Calu3 (cell line): ENCODE measurements around the gene OVAAL. TPM values are rescaled to one million over a fixed set of nuclear protein-coding genes. Genes with fewer than 3 reads are reported as not detected.

Source experiments
- BruUV-seq: library from RNA; stranded (reverse); fragments of 400-500 nt; replicated peaks from 2 replicates; lab custom pipeline; 2021; lab: Mats Ljungman, UMichigan
- CTCF ChIA-PET: fragments of 300-600 bp; sonication (Branson Sonifier 250); formaldehyde crosslinking; loops from one replicate; lab custom pipeline; 2022; ENCODE audit warnings: antibody characterized with exemption; lab: Charles Lee
- DNase-seq: peaks from one replicate; pipeline ENCODE4 v3.0.0; 2022
- H3K27ac Mint-ChIP-seq: one replicate; pipeline ENCODE4 v1.8.0; 2022; ENCODE audit warnings: mixed read lengths; ENCODE audit not compliant: unreplicated experiment
- H3K27me3 Mint-ChIP-seq: one replicate; pipeline ENCODE4 v1.8.0; 2022; ENCODE audit warnings: mixed read lengths; ENCODE audit not compliant: unreplicated experiment
- H3K36me3 Mint-ChIP-seq: one replicate; pipeline ENCODE4 v1.8.0; 2022; ENCODE audit warnings: mild to moderate bottlenecking, moderate library complexity, mixed read lengths; ENCODE audit not compliant: insufficient read depth, unreplicated experiment
- H3K4me1 Mint-ChIP-seq: one replicate; pipeline ENCODE4 v1.8.0; 2022; ENCODE audit warnings: mild to moderate bottlenecking, low read depth, mixed read lengths; ENCODE audit not compliant: unreplicated experiment
- H3K4me3 Mint-ChIP-seq: one replicate; pipeline ENCODE4 v1.8.0; 2022; ENCODE audit warnings: mild to moderate bottlenecking, low read depth, moderate library complexity, mixed read lengths; ENCODE audit not compliant: unreplicated experiment
- H3K9me3 Mint-ChIP-seq: one replicate; pipeline ENCODE4 v1.8.0; 2022; ENCODE audit warnings: low read depth, mixed read lengths; ENCODE audit not compliant: unreplicated experiment
- intact Hi-C: fragments of 100-400 bp; cut with micrococcal nuclease; formaldehyde crosslinking; loops from one replicate; pipeline ENCODE4 v1.10.0; 2022; ENCODE audit not compliant: unreplicated experiment
- total RNA-seq: library from RNA; stranded (reverse); gene quantifications from 2 replicates; pipeline ENCODE4 v1.2.3, GENCODE V29; 2022
- TF ChIP-seq, protein P1 (sequence below): fragments of 200-600 bp; IDR thresholded peaks from one replicate; pipeline ENCODE4 v1.8.0; 2022; ENCODE audit warnings: antibody characterized with exemption; ENCODE audit not compliant: unreplicated experiment

Gene OVAAL
- total RNA-seq, 1 experiment from 2014 or later, result not detected

DNA sequence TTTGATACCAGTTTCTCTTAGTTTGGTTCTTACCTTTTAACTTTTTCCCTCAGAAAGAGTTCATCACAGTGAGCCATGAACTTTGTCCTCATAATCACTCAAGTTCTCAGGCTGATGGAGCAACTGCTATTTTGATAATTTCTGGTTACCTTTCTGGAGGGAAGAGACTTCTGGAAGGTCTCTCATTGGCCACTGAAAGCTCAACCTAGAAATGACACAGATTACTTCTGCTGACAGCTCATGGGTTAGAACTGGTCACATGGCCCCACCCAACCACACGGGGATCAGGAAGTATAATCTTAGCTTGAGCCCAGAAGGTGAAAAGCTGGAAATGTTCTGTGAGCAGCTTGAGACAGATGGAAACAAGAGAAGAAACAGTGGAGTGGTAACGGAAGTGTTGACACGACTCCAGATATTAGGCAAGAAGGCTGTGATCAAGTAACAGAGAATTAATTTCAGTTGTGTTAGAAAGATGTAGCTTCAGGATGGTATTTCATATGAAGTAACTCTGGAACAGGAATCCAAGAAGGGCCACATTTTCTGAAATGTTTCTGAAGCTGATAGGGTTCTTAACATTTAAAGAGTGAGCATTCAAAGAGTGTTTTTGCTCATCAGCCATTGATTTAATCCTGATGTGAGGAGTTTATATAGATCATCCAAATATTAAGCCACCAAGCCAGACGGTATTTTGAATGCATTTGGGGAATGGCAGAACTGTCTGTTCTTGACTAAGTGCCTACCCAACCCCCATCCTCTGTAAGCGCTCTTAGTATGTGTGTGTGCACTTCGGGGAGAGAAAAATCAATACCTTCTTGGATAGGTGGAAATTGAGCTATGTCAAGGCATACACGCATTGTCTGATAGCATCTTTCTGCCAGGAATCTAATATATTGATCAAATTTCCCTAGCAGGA is 51.1 kb downstream of the OVAAL start:
- no peak for DNase-seq
- peaks cover 24% of the 10 kb centered on the region for H3K4me1 Mint-ChIP-seq
- no peaks in the 10 kb centered on the region for H3K36me3 Mint-ChIP-seq
- no peaks in the 10 kb centered on the region for H3K27me3 Mint-ChIP-seq
- no TSS peak for BruUV-seq
- H3K4me3 Mint-ChIP-seq, result no peak overlapping the region
- H3K9me3 Mint-ChIP-seq, result no peaks in the 10 kb centered on the region
- CTCF ChIA-PET, result interaction anchor here (0.6 to 0.9 kb wide), 2 partner anchors 11 to 18 kb away, joined by 3 read pairs; no protein-coding TSS in a partner anchor
- TF ChIP-seq, protein P1, sequence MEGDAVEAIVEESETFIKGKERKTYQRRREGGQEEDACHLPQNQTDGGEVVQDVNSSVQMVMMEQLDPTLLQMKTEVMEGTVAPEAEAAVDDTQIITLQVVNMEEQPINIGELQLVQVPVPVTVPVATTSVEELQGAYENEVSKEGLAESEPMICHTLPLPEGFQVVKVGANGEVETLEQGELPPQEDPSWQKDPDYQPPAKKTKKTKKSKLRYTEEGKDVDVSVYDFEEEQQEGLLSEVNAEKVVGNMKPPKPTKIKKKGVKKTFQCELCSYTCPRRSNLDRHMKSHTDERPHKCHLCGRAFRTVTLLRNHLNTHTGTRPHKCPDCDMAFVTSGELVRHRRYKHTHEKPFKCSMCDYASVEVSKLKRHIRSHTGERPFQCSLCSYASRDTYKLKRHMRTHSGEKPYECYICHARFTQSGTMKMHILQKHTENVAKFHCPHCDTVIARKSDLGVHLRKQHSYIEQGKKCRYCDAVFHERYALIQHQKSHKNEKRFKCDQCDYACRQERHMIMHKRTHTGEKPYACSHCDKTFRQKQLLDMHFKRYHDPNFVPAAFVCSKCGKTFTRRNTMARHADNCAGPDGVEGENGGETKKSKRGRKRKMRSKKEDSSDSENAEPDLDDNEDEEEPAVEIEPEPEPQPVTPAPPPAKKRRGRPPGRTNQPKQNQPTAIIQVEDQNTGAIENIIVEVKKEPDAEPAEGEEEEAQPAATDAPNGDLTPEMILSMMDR, result no peak
- no peak overlapping the region for H3K27ac Mint-ChIP-seq
- intact Hi-C loops, result no loop called here

DNA sequence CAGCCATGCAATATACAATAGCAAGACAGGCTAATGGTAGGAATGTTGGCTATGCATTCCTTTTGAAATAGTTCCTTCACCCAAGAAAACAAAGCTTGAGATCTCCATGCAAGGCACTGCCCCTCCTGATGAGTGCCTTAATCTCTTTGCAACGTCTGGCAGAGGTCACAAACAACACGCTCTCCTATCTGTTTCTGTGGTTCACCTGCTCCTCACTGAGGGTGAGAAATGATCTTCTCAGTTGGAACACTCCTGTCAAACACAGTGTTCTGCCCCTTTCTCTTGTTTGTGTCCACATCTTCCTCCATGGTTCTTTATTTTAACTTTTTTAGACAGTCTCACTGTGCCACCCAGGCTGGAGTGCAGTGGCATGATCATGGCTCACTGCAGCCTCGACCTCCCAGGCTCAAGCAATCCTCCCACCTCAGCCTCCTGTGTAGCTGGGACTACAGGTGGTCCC is 51.8 kb downstream of the OVAAL start:
- no TSS peak for BruUV-seq
- intact Hi-C loops, result no loop called here
- DNase-seq, result no peak
- Mint-ChIP-seq H3K4me1 (peaks cover 24% of the 10 kb centered on the region), H3K27ac (no peak overlapping the region), H3K27me3 (no peaks in the 10 kb centered on the region), H3K9me3 (no peaks in the 10 kb centered on the region), H3K4me3 (no peak overlapping the region), H3K36me3 (no peaks in the 10 kb centered on the region)
- TF ChIP-seq, protein P1, result no peak
- CTCF ChIA-PET, result no interaction called here

DNA sequence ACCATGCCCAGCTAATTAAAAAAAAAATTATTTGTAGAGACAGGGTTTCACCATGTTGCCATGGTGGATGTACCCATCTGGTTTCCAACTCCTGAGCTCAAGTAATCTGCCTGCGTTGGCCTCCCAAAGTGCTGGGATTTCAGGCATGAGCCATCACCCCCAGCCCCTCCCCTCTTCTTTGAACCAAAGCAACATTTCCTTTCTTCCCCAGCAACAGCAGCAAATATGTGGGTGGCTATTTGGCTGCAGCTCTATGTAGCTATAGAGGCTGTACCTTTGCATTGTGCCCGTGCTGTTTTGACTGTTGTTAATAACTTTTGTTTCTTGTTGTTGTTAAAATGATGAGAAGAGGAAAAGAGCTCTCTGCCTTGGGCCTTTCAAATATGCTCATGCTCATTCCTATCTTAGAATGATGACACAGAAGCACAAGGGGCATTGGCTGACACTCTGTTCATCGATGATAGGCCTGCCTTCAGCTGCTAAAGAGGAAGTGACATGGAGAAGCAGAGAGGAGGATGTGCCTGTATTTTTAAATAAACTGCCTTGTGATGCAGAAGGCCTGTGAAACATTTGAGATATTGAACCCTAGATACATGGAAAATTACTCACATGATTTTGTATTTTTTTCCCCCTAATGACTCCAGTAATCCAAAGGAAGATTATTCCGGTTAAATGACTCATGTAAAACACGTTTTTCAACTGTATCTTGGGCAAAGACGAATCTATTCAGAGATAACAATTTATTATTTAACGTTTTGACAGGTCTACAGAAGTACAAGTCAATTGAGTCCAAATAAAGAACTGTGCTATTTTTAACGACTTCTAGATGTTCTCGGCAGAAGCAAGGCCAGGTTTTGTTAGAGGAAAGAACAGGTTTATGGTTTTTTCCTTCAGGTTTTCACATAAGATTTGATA is 52.5 kb downstream of the OVAAL start:
- TF ChIP-seq, protein P1, result no peak
- peaks cover 24% of the 10 kb centered on the region for H3K4me1 Mint-ChIP-seq
- no peak overlapping the region for H3K4me3 Mint-ChIP-seq
- intact Hi-C loops, result no loop called here
- peak overlapping the region; percentile 62 for H3K27ac Mint-ChIP-seq
- CTCF ChIA-PET, result no interaction called here
- no TSS peak for BruUV-seq
- H3K9me3 Mint-ChIP-seq, result no peaks in the 10 kb centered on the region
- no peaks in the 10 kb centered on the region for H3K27me3 Mint-ChIP-seq
- DNase-seq, result no peak
- no peaks in the 10 kb centered on the region for H3K36me3 Mint-ChIP-seq

DNA sequence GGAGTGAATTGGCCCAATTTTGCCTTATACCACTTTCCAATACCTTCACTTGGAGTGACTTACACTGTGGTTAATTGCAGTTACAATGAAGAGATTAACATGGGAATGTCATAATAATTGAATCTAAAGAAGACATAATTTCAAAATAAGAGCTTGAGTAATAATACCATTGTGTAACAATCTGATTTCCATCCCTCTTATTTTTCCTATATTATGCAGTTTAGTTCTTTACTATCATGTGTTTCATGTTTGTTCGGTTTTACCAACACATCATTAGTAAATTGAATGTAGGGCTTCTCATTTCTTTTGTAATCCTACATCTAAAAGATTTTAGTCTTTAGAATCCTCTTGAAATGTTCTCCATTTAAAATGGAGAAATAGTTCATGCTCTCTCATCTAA is 53.9 kb downstream of the OVAAL start:
- Mint-ChIP-seq H3K4me3 (no peak overlapping the region), H3K9me3 (no peaks in the 10 kb centered on the region), H3K27ac (no peak overlapping the region), H3K4me1 (peaks cover 24% of the 10 kb centered on the region), H3K36me3 (no peaks in the 10 kb centered on the region), H3K27me3 (no peaks in the 10 kb centered on the region)
- CTCF ChIA-PET, result no interaction called here
- no TSS peak for BruUV-seq
- intact Hi-C loops, result no loop called here
- DNase-seq, result no peak
- TF ChIP-seq, protein P1, result no peak
